B cell (primary cell): ENCODE data around the gene SLC43A2. TPM values are rescaled to one million over a fixed set of nuclear protein-coding genes. Genes with fewer than 3 reads are reported as not detected.

Source experiments
- ATAC-seq: fragments of 200-7000 bp; cut with Tn5 transposase; one replicate; pipeline ENCODE4 v1.10.0; 2021; ENCODE audit warnings: low read depth, mild to moderate bottlenecking, moderate number of reproducible peaks, moderate library complexity
- CTCF ChIA-PET: fragments of 350-600 bp; sonication (Branson Sonifier 250); formaldehyde crosslinking; loops from one replicate; lab custom pipeline; 2021; ENCODE audit warnings: antibody characterized with exemption, inconsistent platforms; lab: Charles Lee
- POLR2A ChIA-PET: fragments of 350-600 bp; sonication (Branson Sonifier 250); formaldehyde crosslinking; loops from one replicate; lab custom pipeline; 2021; ENCODE audit warnings: antibody characterized with exemption; lab: Charles Lee
- DNase-seq: peaks from one replicate; pipeline ENCODE4 v3.0.0; 2013
- H2AFZ ChIP-seq: 2 replicates; pipeline ENCODE4 v1.6.1; 2012; ENCODE audit warnings: mild to moderate bottlenecking, low read depth, low read length; ENCODE audit not compliant: insufficient read depth, poor library complexity, severe bottlenecking
- H3K27ac ChIP-seq, 2 donors: 1 replicate in 1 of 2; 2 replicates in 1 of 2; pipeline ENCODE4 v1.5.1; 2012 to 2013; ENCODE audit warnings: low read length in 2 of 2, mild to moderate bottlenecking in 2 of 2, moderate library complexity in 1 of 2
- H3K27me3 ChIP-seq, 4 experiments: fragments of 200-600 bp in 1 of 4; sonication (generic) in 1 of 4; replicated peaks in 1 of 4; 1 replicate in 2 of 4; 2 replicates in 2 of 4; pipeline versions ENCODE4 v1.6.1 to v1.7.0; 2013 to 2016; ENCODE audit warnings: low read length in 3 of 4, mild to moderate bottlenecking in 2 of 4, mixed read lengths in 1 of 4, moderate library complexity in 1 of 4; ENCODE audit not compliant: insufficient read depth in 4 of 4, control insufficient read depth in 3 of 4; ENCODE audit errors: control extremely low read depth in 1 of 4
- H3K36me3 ChIP-seq, 2 experiments: replicated peaks in 1 of 2; 1 replicate in 1 of 2; 2 replicates in 1 of 2; pipeline versions ENCODE4 v1.6.1 to v1.7.1; 2013; ENCODE audit warnings: low read length in 1 of 2; ENCODE audit not compliant: insufficient read depth in 2 of 2, control insufficient read depth in 1 of 2; ENCODE audit errors: control extremely low read depth in 1 of 2, extremely low read depth in 1 of 2
- H3K4me1 ChIP-seq, 2 donors: fragments of 200-600 bp in 1 of 2; sonication (generic) in 1 of 2; 1 replicate in 1 of 2; 2 replicates in 1 of 2; pipeline versions ENCODE4 v1.5.1 to v1.6.1; 2013 to 2017; ENCODE audit warnings: low read length in 2 of 2; ENCODE audit not compliant: control insufficient read depth in 2 of 2, insufficient read depth in 2 of 2
- H3K4me2 ChIP-seq: replicated peaks from 2 replicates; pipeline ENCODE3; 2012; ENCODE audit warnings: mild to moderate bottlenecking, low read depth, low read length; ENCODE audit not compliant: poor library complexity, severe bottlenecking
- H3K4me3 ChIP-seq, 5 experiments: fragments of 200-600 bp in 1 of 5; sonication (generic) in 1 of 5; 1 replicate in 3 of 5; 2 replicates in 2 of 5; pipeline versions ENCODE4 v1.5.1 to v1.7.0; 2011 to 2016; ENCODE audit warnings: low read length in 4 of 5, mild to moderate bottlenecking in 4 of 5, low read depth in 2 of 5, control low read depth in 1 of 5, moderate library complexity in 1 of 5; ENCODE audit not compliant: insufficient read depth in 1 of 5; ENCODE audit errors: control extremely low read depth in 1 of 5, extremely low read depth in 1 of 5
- H3K79me2 ChIP-seq: fragments of 200-600 bp; sonication (generic); one replicate; pipeline ENCODE4 v1.6.0; 2016; ENCODE audit warnings: low read length; ENCODE audit not compliant: control insufficient read depth, insufficient read depth
- H3K9ac ChIP-seq: fragments of 200-600 bp; sonication (generic); 2 replicates; pipeline ENCODE4 v1.6.1; 2017; ENCODE audit warnings: mild to moderate bottlenecking, low read length, moderate library complexity
- H3K9me3 ChIP-seq, 3 donors: one replicate each; pipeline versions ENCODE4 v1.6.1 to v1.7.1; 2013; ENCODE audit warnings: low read length in 2 of 3; ENCODE audit not compliant: control insufficient read depth in 2 of 3, insufficient read depth in 1 of 3; ENCODE audit errors: control extremely low read depth in 1 of 3
- H4K20me1 ChIP-seq: 2 replicates; pipeline ENCODE4 v1.6.0; 2012; ENCODE audit warnings: mild to moderate bottlenecking, low read length; ENCODE audit not compliant: insufficient read depth, control insufficient read depth, poor library complexity, severe bottlenecking
- H3K27ac Mint-ChIP-seq: one replicate; pipeline ENCODE4 v1.8.0; 2021; ENCODE audit warnings: mixed read lengths
- H3K27me3 Mint-ChIP-seq: one replicate; pipeline ENCODE4 v1.8.0; 2021; ENCODE audit warnings: mixed read lengths
- H3K4me1 Mint-ChIP-seq: one replicate; pipeline ENCODE4 v1.8.0; 2021; ENCODE audit warnings: mixed read lengths
- H3K4me3 Mint-ChIP-seq: one replicate; pipeline ENCODE4 v1.8.0; 2021; ENCODE audit warnings: mixed read lengths
- H3K9me3 Mint-ChIP-seq: one replicate; pipeline ENCODE4 v1.8.0; 2022; ENCODE audit warnings: mixed read lengths; ENCODE audit not compliant: insufficient read depth
- EZH2 ChIP-seq: IDR thresholded peaks from 2 replicates; pipeline ENCODE4 v1.6.1; 2012; ENCODE audit warnings: borderline replicate concordance, low read depth, mild to moderate bottlenecking, moderate library complexity, low read length; ENCODE audit not compliant: insufficient read depth, poor library complexity, severe bottlenecking
- WGBS: methylation state at CpG from one replicate; pipeline ENCODE4 v1.1.5; 2013; ENCODE audit warnings: missing lambda C conversion rate; ENCODE audit not compliant: insufficient coverage; 5-methylcytosine and 5-hydroxymethylcytosine counted together
- intact Hi-C: fragments of 100-400 bp; cut with micrococcal nuclease; formaldehyde crosslinking; loops from one replicate; pipeline ENCODE4 v1.10.0; 2022
- polyA plus RNA-seq: library from polyadenylated mRNA; depleted of rRNA; stranded (reverse); fragments of >200 nt; gene quantifications from 2 replicates; pipeline ENCODE4 v1.2.3, GENCODE V29; 2012
- total RNA-seq, 2 donors: library from RNA; stranded (reverse); fragments of 120-200 nt in 1 of 2; gene quantifications; 1 replicate in 1 of 2; 2 replicates in 1 of 2; pipeline versions ENCODE4 v1.2.3 to v1.2.4, GENCODE V29; 2013 to 2022
- TF ChIP-seq, protein P1 (sequence below): fragments of 200-600 bp; IDR thresholded peaks from one replicate; pipeline ENCODE4 v1.8.0; 2022; ENCODE audit warnings: antibody characterized with exemption, mild to moderate bottlenecking

Gene SLC43A2
- total and polyA plus RNA-seq, 2 donors (not counting 1 experiment from before 2014, with no cell fraction given), result 26.2 to 204 TPM

DNA sequence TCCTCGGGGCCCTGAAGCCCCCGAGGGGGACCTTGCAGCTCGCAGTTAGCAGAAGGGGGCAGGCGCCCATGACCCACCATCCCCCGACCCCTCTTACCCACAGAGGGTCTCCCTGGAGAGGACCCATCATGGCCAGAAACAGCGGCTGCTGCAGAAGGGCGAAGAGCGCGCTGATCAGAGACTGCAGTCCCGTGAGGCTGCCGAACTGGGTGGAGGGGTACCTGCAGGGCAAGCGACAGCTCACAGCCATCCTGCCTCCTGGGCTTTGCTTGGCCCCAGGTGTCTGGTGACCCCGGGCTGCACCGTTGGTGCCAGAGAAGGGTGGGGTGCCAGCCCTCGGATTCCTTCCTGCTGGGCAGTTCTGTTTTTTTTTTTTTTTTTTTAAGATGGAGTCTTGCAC is 52.1 kb downstream of the SLC43A2 start:
- Mint-ChIP-seq H3K4me1 (peaks cover 17% of the 10 kb centered on the region), H3K4me3 (no peak overlapping the region), H3K27ac (no peak overlapping the region), H3K9me3 (no peaks in the 10 kb centered on the region), H3K27me3 (no peaks in the 10 kb centered on the region)
- no peaks in the 10 kb centered on the region for H3K79me2 ChIP-seq
- no peak overlapping the region for H3K4me3 ChIP-seq
- H3K27me3 ChIP-seq, result no peaks in the 10 kb centered on the region
- peaks cover 5% of the 10 kb centered on the region for H4K20me1 ChIP-seq
- no peak for ATAC-seq
- H3K9me3 ChIP-seq, result no peaks in the 10 kb centered on the region
- no peak for DNase-seq
- peaks cover 12 to 32% of the 10 kb centered on the region in 2 donors for H3K4me1 ChIP-seq
- H2AFZ ChIP-seq, result no peak overlapping the region
- ChIA-PET POLR2A (interaction anchor here (0.7 to 5.4 kb wide), 6 partner anchors 10 to 204 kb away, joined by 3 to 127 read pairs (median 6); partner anchors contain the start of gene SLC43A2), CTCF (interaction anchor here (0.7 to 9.7 kb wide), 4 partner anchors 53 to 217 kb away, joined by 3 to 326 read pairs (median 5); partner anchors contain the start of gene SLC43A2)
- H3K4me2 ChIP-seq, result peak overlapping the region; percentile 17
- 27% methylated on average over 15 of the region's 15 CpGs for WGBS
- H3K27ac ChIP-seq, result no peak overlapping the region
- TF ChIP-seq, protein P1, sequence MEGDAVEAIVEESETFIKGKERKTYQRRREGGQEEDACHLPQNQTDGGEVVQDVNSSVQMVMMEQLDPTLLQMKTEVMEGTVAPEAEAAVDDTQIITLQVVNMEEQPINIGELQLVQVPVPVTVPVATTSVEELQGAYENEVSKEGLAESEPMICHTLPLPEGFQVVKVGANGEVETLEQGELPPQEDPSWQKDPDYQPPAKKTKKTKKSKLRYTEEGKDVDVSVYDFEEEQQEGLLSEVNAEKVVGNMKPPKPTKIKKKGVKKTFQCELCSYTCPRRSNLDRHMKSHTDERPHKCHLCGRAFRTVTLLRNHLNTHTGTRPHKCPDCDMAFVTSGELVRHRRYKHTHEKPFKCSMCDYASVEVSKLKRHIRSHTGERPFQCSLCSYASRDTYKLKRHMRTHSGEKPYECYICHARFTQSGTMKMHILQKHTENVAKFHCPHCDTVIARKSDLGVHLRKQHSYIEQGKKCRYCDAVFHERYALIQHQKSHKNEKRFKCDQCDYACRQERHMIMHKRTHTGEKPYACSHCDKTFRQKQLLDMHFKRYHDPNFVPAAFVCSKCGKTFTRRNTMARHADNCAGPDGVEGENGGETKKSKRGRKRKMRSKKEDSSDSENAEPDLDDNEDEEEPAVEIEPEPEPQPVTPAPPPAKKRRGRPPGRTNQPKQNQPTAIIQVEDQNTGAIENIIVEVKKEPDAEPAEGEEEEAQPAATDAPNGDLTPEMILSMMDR, result no peak
- TF ChIP-seq EZH2, result no peak
- H3K9ac ChIP-seq, result no peak overlapping the region
- H3K36me3 ChIP-seq, result peaks cover 0 to 4% of the 10 kb centered on the region in 2 experiments
- intact Hi-C loops, result loop anchor here (2.0 kb wide), 1 partner anchor 16 kb away; no protein-coding TSS in a partner anchor
